HUES6 (cell line): ENCODE data around the gene MBP.

Source experiments
- H3K27ac ChIP-seq: 2 replicates; pipeline ENCODE4 v1.7.0; 2013; ENCODE audit warnings: low read depth, mild to moderate bottlenecking, low read length, inconsistent platforms
- H3K27me3 ChIP-seq: 2 replicates; pipeline ENCODE4 v1.6.1; 2013; ENCODE audit warnings: low read length; ENCODE audit not compliant: control insufficient read depth, insufficient read depth
- H3K36me3 ChIP-seq: 2 replicates; pipeline ENCODE4 v1.6.1; 2013; ENCODE audit warnings: low read length; ENCODE audit not compliant: control insufficient read depth, insufficient read depth
- H3K4me1 ChIP-seq: 2 replicates; pipeline ENCODE4 v1.6.1; 2013; ENCODE audit warnings: low read length; ENCODE audit not compliant: control insufficient read depth, insufficient read depth
- H3K4me3 ChIP-seq: 2 replicates; pipeline ENCODE4 v1.5.1; 2013; ENCODE audit warnings: low read depth, low read length
- H3K9ac ChIP-seq: one replicate; pipeline ENCODE4 v1.6.1; 2013; ENCODE audit warnings: mild to moderate bottlenecking, low read length
- H3K9me3 ChIP-seq: 2 replicates; pipeline ENCODE4 v1.6.1; 2013; ENCODE audit warnings: low read depth, low read length; ENCODE audit not compliant: control insufficient read depth, insufficient read depth

Gene MBP

DNA sequence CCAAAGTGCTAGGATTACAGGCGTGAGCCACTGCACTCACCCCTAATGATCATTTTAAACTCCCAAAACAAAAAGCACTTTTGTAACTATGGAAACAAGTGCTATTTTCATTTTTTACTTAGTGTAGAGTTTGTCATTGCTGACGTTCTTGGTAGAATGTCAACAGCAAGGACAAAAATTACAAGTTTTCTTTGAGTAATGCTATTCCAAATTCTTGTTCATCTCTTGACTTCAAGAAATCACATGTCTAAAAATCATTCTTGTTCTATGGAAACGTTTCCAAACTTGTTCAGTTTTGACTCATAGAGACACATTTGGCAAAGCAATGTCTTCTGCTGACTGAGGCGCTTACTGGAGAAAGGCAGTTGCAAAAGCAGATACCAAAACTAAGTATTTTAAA, 82.6 kb downstream of the MBP start:
- Histone ChIP-seq H3K9me3 (no peaks in the 10 kb centered on the region), H3K4me1 (peaks cover 8% of the 10 kb centered on the region), H3K36me3 (no peaks in the 10 kb centered on the region; the same call in 1 of the 2 replicates), H3K9ac (no peak overlapping the region), H3K4me3 (no peak overlapping the region), H3K27me3 (no peaks in the 10 kb centered on the region), H3K27ac (no peak overlapping the region)

DNA sequence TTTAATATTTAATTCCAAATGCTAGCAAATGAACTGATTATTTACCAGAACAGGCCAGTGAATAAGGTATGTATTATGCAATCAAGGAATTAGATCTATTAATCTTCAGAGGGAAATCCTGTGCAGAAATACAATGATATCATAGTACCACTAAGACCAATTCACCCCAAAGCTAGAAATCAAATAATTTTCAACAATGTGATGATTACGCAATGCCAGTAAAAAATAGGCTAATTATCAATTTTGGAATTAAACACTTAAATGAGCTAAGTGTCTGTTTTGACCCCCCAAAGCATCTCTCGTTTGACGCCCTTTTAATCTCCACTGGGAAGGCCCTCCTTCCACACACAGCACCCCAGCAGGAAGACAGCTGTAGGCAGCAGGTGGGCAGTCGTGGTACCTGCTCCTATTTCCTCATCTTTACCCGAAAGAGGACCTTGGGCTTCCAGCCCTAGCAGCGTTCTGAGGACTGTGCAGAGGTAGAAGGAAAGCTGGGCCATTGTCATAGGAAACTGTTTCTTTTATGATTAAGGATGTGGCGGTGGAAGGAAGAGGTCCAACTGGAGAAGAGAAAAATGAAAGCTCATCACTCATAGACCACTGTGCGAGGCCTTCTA, 84.7 kb downstream of the MBP start:
- no peaks in the 10 kb centered on the region for H3K9me3 ChIP-seq
- no peaks in the 10 kb centered on the region for H3K4me1 ChIP-seq
- no peak overlapping the region for H3K9ac ChIP-seq
- H3K27me3 ChIP-seq = no peaks in the 10 kb centered on the region
- no peak overlapping the region for H3K27ac ChIP-seq
- H3K36me3 ChIP-seq = no peaks in the 10 kb centered on the region; the same call in 1 of the 2 replicates
- H3K4me3 ChIP-seq = no peak overlapping the region

GRCh38 chr18:77046994-77047393, 85.6 kb downstream of the MBP start:
- Histone ChIP-seq H3K36me3 (no peaks in the 10 kb centered on the region; the same call in 1 of the 2 replicates), H3K4me3 (no peak overlapping the region), H3K27ac (no peak overlapping the region), H3K9ac (no peak overlapping the region), H3K27me3 (no peaks in the 10 kb centered on the region), H3K9me3 (no peaks in the 10 kb centered on the region), H3K4me1 (no peaks in the 10 kb centered on the region)

- Histone ChIP-seq H3K4me1 (no peaks in the 10 kb centered on the region), H3K27ac (no peak overlapping the region), H3K9ac (no peak overlapping the region), H3K27me3 (no peaks in the 10 kb centered on the region), H3K4me3 (no peak overlapping the region), H3K36me3 (no peaks in the 10 kb centered on the region; the same call in 1 of the 2 replicates), H3K9me3 (no peaks in the 10 kb centered on the region)
Observed at GRCh38 chr18:77046409-77046808, 86.2 kb downstream of the MBP start.

DNA sequence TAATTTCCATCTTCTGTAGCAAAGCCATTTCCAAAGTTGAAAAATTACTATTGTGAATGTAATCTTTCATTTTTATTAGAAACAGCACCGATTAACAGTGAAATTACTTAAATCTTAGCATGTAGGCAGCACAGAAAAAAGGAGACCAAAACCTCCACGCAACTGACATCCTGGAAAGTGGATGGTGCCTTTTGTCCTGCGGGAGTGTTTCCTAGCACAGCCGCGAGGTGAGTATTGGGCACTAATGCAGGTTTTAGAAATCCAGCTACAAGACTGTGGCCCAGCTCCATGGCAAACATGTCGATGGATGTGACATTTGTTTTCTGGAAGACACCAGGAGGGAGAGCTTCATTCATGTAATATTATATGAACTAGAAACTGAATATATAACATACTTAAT, 86.9 kb downstream of the MBP start:
- H3K9ac ChIP-seq = no peak overlapping the region
- no peaks in the 10 kb centered on the region; the same call in 1 of the 2 replicates for H3K36me3 ChIP-seq
- no peak overlapping the region for H3K4me3 ChIP-seq
- H3K27me3 ChIP-seq = no peaks in the 10 kb centered on the region
- no peaks in the 10 kb centered on the region for H3K9me3 ChIP-seq
- no peaks in the 10 kb centered on the region for H3K4me1 ChIP-seq
- no peak overlapping the region for H3K27ac ChIP-seq

GRCh38 chr18:77044866-77045664, 87.5 kb downstream of the MBP start:
- Histone ChIP-seq H3K27me3 (no peaks in the 10 kb centered on the region), H3K9ac (no peak overlapping the region)

GRCh38 chr18:77043541-77044280, 88.9 kb downstream of the MBP start:
- Histone ChIP-seq H3K27me3 (no peaks in the 10 kb centered on the region), H3K4me3 (no peak overlapping the region), H3K4me1 (no peaks in the 10 kb centered on the region), H3K9me3 (no peaks in the 10 kb centered on the region), H3K36me3 (no peaks in the 10 kb centered on the region; the same call in 1 of the 2 replicates), H3K9ac (no peak overlapping the region), H3K27ac (no peak overlapping the region)

More at GRCh38 chr18:77044866-77045664, 87.5 kb downstream of the MBP start:
- H3K4me3 ChIP-seq = no peak overlapping the region
- no peaks in the 10 kb centered on the region; the same call in 1 of the 2 replicates for H3K36me3 ChIP-seq
- no peak overlapping the region for H3K27ac ChIP-seq
- H3K4me1 ChIP-seq = no peaks in the 10 kb centered on the region
- H3K9me3 ChIP-seq = no peaks in the 10 kb centered on the region

DNA sequence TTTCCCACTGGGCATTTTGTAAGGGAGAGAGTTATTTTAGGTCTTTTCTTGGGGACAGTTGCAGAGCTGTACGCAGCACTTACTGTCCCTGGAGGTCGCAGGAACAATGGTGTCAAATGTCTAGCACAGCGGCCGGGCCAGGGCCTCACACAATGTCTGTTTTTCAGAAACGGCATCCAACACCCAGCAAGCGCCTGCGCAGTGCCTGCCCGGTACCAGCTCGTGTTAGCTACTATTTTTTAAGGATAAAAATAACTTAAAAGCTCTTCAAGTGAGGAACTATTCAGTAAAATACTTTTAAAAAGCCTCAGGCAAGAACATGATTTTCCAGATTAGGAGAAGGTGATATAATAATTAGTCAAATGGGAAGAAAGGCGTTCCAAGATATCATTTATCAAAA, 90.0 kb downstream of the MBP start:
- H3K4me1 ChIP-seq = no peaks in the 10 kb centered on the region
- no peaks in the 10 kb centered on the region for H3K27me3 ChIP-seq
- H3K36me3 ChIP-seq = no peaks in the 10 kb centered on the region; the same call in 1 of the 2 replicates
- no peak overlapping the region for H3K4me3 ChIP-seq
- no peaks in the 10 kb centered on the region for H3K9me3 ChIP-seq
- H3K27ac ChIP-seq = no peak overlapping the region
- no peak overlapping the region for H3K9ac ChIP-seq

DNA sequence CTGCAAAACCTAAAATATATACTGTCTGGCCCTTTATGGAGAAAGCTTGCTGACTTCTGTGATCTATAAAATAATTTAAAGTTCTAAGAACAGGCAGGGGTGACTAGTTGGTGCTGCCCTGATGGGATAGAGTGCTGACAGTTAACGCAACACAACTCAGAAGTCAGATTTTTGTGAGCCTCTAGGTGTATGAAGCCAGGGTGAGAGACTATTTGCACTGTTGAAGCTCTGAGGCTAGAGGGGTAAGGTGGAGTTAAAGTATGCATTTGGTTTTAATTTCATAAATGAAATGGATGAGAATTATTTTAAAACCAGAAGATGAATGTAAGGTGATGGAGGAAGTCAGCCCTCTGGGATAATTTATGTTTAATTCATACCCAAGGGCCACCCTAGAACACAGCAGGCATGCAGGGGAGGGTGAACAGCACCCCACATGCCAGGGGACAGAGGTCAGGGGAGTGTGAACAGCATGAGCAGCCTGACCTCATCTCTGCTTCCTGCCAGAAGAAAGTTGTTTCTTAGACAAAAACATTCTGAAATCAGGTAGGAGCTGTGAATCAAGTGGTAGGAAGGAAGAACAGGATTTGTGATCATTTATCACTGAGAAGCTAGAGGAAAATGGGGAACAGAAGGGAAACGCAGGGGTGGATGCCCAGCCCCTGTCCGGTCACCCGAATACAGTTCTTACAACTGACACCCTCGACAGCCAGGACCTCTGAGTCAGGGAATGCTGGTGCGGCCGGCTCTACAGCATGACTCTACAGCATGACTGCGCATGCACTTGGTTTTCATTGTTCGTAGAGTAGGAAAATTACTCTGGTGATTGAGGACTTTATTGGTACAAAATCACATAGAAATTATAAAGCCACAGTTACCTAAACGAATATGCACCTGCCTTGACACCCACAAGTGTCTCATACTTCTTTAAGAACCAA, 93.1 kb downstream of the MBP start:
- H3K36me3 ChIP-seq = no peaks in the 10 kb centered on the region
- no peak overlapping the region for H3K27ac ChIP-seq
- no peak overlapping the region for H3K4me3 ChIP-seq
- no peaks in the 10 kb centered on the region for H3K4me1 ChIP-seq
- no peaks in the 10 kb centered on the region for H3K9me3 ChIP-seq
- no peaks in the 10 kb centered on the region for H3K27me3 ChIP-seq
- no peak overlapping the region for H3K9ac ChIP-seq

GRCh38 chr18:77038182-77038858, 94.3 kb downstream of the MBP start:
- Histone ChIP-seq H3K4me1 (no peaks in the 10 kb centered on the region), H3K9me3 (no peaks in the 10 kb centered on the region), H3K27ac (no peak overlapping the region), H3K36me3 (no peaks in the 10 kb centered on the region), H3K9ac (no peak overlapping the region), H3K27me3 (no peaks in the 10 kb centered on the region), H3K4me3 (no peak overlapping the region)
